HG02973 (cell line): ENCODE data around the gene ZBTB22.

Experiments used
- ATAC-seq: cut with Tn5 transposase; IDR thresholded peaks from one replicate; pipeline ENCODE4 v1.9.1; 2021; ENCODE audit warnings: moderate library complexity; ENCODE audit not compliant: unreplicated experiment

The ZBTB22 gene

GRCh38 chr6:33305052-33305451 is 12.5 kb downstream of the ZBTB22 start:
- ATAC-seq = no peak

- ATAC-seq = no peak
Measured at GRCh38 chr6:33304216-33304615, 13.3 kb downstream of the ZBTB22 start.

DNA sequence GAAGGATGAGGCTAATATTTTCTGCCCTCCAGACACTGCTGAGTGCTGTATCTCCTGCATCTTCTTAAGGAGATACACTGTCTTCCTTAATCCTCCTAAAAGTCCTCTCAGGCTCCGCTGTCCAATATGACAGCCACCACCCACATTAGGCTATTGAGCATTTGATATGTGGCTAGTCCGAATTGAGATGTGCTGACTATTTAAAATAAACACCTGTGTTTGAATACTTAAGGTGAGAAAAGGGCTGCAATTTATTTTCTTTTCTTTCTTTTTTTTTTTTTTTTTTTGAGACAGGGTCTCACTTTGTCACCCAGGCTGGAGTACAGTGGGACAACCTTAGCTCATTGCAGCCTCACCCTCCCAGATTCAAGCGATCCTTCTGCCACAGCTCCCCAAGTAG is 15.7 kb downstream of the ZBTB22 start:
- ATAC-seq = no peak

DNA sequence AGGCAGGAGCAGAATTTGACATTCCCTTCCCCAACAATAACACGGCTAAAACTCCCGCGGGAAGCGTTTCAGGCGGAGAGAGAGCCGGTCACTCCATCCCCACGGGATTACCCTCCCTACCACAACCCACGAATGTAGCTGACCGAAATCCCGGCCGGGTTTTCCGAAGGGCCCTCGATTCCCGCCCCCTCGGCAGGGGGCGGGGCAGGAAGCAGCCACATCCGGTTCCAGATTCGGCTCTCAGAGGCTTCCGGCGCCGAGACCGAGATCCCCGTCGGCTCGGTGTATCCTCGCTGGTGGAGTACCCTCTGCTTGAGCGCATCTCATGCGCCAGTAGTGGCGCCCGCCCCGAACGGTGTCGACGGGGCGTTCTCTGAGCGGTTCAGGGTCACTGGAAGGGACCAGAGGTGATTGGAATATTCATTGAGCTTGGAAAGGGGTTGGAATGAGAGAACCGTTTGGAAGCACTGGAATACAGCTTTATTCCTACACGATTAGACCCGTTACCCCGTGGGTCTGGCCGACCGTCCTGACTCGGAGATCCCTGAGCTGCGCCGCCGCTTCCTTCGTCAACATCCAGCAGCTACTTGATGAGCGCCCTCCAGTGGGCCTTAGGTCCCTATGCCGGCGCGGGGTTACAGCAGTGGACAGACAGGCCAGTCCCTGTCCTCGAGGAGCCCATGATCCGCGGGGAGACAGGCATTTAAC is 18.2 kb downstream of the ZBTB22 start:
- ATAC-seq = peak; percentile 61

GRCh38 chr6:33298773-33299236 is 18.7 kb downstream of the ZBTB22 start, which contains the start of gene RGL2:
Gene RGL2 (minus strand): TSS chr6:33298942. CDS start chr6:33298610, 332 bp downstream.
- ATAC-seq = no peak

DNA sequence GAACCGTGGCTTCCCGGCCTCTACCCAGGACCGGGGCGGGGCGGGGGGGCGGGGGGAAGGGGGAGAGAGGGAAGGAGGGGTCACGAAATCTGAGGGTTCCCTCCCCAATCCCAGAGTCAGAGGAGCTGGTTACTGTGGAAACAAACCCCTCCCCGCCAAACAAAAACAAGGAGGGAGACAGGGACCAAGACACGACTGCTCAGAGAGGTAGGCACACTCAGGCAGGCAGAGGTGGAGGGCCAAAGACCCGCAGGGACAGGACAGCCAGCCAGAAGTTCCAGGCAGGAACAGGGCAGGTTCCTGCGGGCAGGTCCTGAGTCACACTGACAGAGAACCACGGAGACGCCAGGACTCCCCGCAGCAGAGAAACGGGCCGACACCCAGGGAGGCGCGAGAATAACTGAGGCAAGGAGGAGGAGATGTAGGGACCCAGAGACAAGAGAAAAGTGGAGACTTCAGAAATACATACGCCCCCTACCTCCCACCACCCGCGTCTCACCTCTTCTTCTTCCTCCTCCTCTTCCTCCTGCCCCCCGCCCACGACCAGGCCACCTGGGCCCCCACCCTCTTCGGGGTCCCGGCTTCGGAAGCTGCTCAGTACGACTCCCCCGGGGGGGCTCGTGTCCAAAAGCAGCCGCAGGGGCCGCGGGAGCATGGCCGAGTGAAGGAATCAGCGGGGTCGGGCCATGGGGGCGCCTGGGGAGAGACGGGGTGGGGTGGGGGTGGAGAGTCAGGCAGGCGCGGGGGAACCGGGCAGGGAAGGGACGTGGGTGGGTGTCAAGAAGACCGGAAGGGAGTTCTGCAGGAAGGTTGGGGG is 19.4 kb downstream of the ZBTB22 start:
- no peak for ATAC-seq

DNA sequence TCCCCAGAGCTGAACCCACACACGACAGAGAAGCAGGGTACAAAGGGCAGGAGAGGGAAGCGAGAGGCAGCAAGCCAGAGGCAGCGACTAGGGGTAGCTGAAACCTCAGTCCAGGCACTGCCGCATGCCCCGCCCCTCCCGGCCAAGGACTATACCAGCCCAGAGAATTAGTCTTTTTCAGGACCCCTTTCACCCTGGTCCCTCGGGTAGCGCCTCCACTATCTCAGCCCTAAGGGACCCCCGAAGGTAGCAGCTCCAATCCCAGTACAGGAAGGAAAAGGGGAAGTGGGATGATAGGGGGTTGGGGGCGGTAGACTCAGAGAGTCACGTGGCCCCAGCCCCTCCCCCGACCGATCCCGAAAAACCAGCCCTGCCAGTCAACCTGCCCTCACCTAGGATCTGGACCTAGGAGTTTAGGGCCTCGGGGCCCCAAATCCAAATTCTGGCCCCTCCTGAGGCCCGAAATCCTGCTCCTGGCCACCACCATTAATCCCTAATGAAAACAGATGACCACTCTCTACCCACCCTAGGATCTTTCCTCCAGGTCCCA is 20.1 kb downstream of the ZBTB22 start:
- no peak for ATAC-seq

- ATAC-seq = no peak
Measured at GRCh38 chr6:33296797-33297405, 20.6 kb downstream of the ZBTB22 start.

GRCh38 chr6:33295621-33296369 is 21.7 kb downstream of the ZBTB22 start:
- ATAC-seq = no peak

DNA sequence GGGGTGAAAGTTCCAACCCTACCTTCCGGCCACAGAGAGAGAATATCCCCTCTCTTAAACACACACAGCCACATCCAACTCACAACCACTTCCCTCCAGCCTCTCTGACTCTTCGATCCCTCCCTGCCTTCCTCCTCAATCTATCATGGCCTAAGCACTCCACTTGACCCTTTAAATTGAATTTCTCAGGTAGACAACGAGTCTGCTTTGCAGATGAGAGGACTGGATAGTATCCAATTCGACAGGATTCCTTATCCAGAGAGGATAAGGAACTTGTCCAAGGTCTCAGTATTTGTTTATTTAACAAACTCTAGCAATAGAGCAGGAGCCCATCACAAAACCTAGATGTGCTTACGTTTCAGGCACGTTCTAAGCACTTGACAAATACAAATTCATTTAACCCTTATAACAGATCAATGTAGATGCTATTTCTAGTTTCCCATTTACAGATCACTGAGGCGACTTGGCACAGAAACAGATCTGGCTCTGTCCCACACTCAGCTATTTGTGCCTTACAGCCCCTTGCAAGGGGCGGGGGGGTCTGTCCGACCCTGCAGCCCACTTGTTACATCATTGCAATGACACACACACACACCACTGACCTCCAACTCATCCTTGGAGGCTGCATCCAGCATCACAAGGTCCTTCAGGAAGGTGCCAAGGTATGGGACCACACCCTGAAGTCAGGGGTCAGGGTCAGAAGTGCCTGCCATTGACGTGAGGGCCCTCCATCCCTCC is 23.3 kb downstream of the ZBTB22 start:
- no peak for ATAC-seq

- no peak for ATAC-seq
Measured at GRCh38 chr6:33292996-33293682, 24.4 kb downstream of the ZBTB22 start.

- no peak for ATAC-seq
Measured at GRCh38 chr6:33290459-33290858, 27.1 kb downstream of the ZBTB22 start.

- peak; percentile 14 for ATAC-seq
Measured at GRCh38 chr6:33289784-33290315, 27.7 kb downstream of the ZBTB22 start.

- peak; percentile 71 for ATAC-seq
Measured at GRCh38 chr6:33288921-33289783, 28.4 kb downstream of the ZBTB22 start, which contains the start of the genes PFDN6 and WDR46. Gene PFDN6 (plus strand): TSS chr6:33289601. CDS start chr6:33289857, 256 bp downstream. Gene WDR46 (minus strand): TSS chr6:33289239. CDS start chr6:33289170, 69 bp downstream.

DNA sequence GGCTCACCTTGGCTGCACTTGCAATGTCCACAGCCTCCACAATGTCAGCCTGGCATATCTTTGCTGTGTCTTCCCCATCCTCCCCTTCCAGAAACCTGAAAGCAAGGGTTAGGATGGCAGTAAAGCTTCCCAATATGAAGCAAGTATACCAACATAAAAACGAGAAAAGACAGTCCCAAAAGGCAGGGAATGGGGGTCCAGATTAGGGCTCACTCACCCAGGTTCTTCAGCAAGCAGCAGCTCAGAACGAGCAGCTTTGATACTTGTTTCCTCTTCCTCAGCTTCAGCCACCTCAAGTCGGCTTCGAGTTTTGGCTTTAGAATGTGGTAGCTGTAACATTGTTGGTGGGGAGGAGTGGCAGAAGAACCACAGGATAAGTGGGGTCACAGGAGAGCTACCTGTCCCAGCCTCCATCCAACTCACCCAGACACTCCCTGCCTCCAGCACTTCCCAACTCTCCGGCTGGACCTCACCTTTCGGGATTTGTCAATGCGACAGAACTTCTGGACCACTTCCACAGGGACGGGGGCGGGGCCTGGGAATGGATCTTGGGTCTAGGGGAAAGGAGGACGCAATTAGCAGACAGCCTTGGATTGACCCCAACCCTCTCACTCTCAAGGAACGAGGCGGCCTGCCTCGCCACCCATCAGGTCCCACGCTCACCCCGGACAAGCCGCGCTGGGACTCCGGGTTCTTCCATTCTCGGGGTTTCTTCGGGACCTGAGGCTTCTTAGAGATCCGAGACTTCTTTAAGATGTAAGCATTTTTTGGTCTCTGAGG is 29.2 kb downstream of the ZBTB22 start:
- no peak for ATAC-seq

DNA sequence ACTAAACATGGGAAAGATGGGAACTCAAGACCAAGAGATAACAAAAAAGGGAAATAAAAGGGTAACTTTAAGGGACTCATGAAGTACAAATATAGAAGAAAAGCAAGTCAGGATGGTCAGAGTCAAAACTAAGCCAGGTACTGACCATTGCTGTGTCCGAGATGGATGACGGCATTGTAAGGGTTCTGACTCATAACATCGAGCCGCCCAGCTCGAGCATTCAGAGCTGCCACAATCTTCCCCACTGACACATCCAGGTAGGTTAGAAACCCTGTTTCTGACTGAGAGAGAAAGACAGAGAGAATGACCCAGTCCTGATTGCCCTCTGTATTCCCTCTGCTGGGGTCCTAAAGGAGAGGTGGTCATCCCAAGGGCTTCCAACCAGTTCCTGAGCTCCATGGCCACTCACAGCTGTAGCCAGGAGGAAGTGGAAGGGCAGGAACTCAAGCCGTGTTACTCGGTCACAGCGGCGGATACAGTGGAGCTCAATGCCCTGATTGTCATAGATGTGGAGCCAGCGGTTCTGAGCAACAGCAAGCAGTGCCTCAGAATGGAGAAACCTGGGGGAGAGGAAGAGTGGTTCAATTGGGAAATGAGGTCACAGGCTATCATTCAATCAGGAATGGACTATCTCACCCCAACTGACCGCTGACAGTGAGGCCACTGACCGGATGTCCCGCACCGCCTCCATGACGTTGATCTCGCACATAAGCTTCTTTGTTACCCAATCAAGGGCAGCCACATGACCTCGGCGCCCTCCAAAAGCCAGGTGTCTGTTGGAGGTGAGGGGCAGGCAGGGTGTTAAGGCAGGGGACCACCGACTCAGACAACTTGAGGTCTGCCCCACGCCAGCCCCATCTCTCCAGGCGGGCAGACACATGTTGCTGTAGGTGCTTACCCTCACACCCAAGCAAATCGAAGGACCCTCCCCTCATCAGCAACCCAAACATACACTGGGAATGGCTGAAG is 30.3 kb downstream of the ZBTB22 start:
- ATAC-seq = no peak
